H9 (cell line): ENCODE measurements around the gene TMEM132D. TPM values are rescaled to one million over a fixed set of nuclear protein-coding genes. Genes with fewer than 3 reads are reported as not detected.

Experiments
- DNase-seq: peaks from one replicate; pipeline ENCODE4 v3.0.0-alpha.2; 2017
- H2AFZ ChIP-seq: one replicate; pipeline ENCODE4 v1.6.1; 2013; ENCODE audit warnings: mild to moderate bottlenecking, low read length, control low read depth, moderate library complexity
- H2AK5ac ChIP-seq: 2 replicates; pipeline ENCODE4 v1.6.1; 2013; ENCODE audit warnings: low read length, control low read depth, mixed read lengths; ENCODE audit not compliant: insufficient read length
- H2BK120ac ChIP-seq: one replicate; pipeline ENCODE4 v1.6.1; 2013; ENCODE audit warnings: low read depth, mild to moderate bottlenecking, low read length, control low read depth, inconsistent platforms; ENCODE audit not compliant: poor library complexity, severe bottlenecking
- H2BK12ac ChIP-seq: 2 replicates; pipeline ENCODE4 v1.6.1; 2013; ENCODE audit warnings: low read length, control low read depth, mixed read lengths, low read depth; ENCODE audit not compliant: insufficient read length
- H2BK15ac ChIP-seq: 2 replicates; pipeline ENCODE4 v1.6.1; 2013; ENCODE audit warnings: low read depth, low read length, control low read depth
- H2BK20ac ChIP-seq: one replicate; pipeline ENCODE4 v1.6.1; 2013; ENCODE audit warnings: low read depth, mild to moderate bottlenecking, low read length, control low read depth, inconsistent platforms; ENCODE audit not compliant: poor library complexity, severe bottlenecking
- H2BK5ac ChIP-seq: 2 replicates; pipeline ENCODE4 v1.6.1; 2013; ENCODE audit warnings: low read length, control low read depth, mixed read lengths; ENCODE audit not compliant: insufficient read length
- H3K14ac ChIP-seq: 2 replicates; pipeline ENCODE4 v1.6.1; 2013; ENCODE audit warnings: low read length, control low read depth; ENCODE audit not compliant: insufficient read depth
- H3K18ac ChIP-seq: 2 replicates; pipeline ENCODE4 v1.6.1; 2013; ENCODE audit warnings: low read depth, mild to moderate bottlenecking, mixed read lengths, low read length, control low read depth; ENCODE audit not compliant: insufficient read length
- H3K23ac ChIP-seq: 2 replicates; pipeline ENCODE4 v1.6.1; 2013; ENCODE audit warnings: low read length, control low read depth, mixed read lengths, low read depth; ENCODE audit not compliant: insufficient read length
- H3K23me2 ChIP-seq: 2 replicates; pipeline ENCODE4 v1.6.1; 2013; ENCODE audit warnings: low read depth, mild to moderate bottlenecking, mixed read lengths, low read length, control low read depth; ENCODE audit not compliant: insufficient read length, poor library complexity, severe bottlenecking
- H3K27ac ChIP-seq: 2 replicates; pipeline ENCODE4 v1.5.1; 2013; ENCODE audit warnings: low read length, control low read depth, mixed read lengths, low read depth; ENCODE audit not compliant: insufficient read length
- H3K27me3 ChIP-seq: 2 replicates; pipeline ENCODE4 v1.6.1; 2013; ENCODE audit warnings: low read length, control low read depth, inconsistent platforms; ENCODE audit not compliant: insufficient read depth
- H3K4ac ChIP-seq: 2 replicates; pipeline ENCODE4 v1.6.1; 2013; ENCODE audit warnings: low read depth, mild to moderate bottlenecking, control low read depth, inconsistent platforms, low read length, moderate library complexity
- H3K4me1 ChIP-seq: 2 replicates; pipeline ENCODE4 v1.6.1; 2013; ENCODE audit warnings: low read length, control low read depth, inconsistent platforms; ENCODE audit not compliant: insufficient read depth
- H3K4me2 ChIP-seq: 2 replicates; pipeline ENCODE4 v1.6.1; 2013; ENCODE audit warnings: low read length, control low read depth, mixed read lengths; ENCODE audit not compliant: insufficient read length, insufficient read depth
- H3K56ac ChIP-seq: 2 replicates; pipeline ENCODE4 v1.6.1; 2013; ENCODE audit warnings: low read depth, mild to moderate bottlenecking, mixed read lengths, low read length, control low read depth; ENCODE audit not compliant: insufficient read length
- H3K79me1 ChIP-seq: 2 replicates; pipeline ENCODE4 v1.6.1; 2013; ENCODE audit warnings: low read depth, mild to moderate bottlenecking, moderate library complexity, low read length, control low read depth, inconsistent platforms; ENCODE audit not compliant: insufficient read depth, poor library complexity, severe bottlenecking
- H3K79me2 ChIP-seq: 2 replicates; pipeline ENCODE4 v1.6.1; 2013; ENCODE audit warnings: low read length, control low read depth, inconsistent platforms; ENCODE audit not compliant: insufficient read depth
- H3K9ac ChIP-seq: 2 replicates; pipeline ENCODE4 v1.6.1; 2013; ENCODE audit warnings: low read length, control low read depth, mixed read lengths; ENCODE audit not compliant: insufficient read length; ENCODE audit errors: extremely low read depth
- H3K9me3 ChIP-seq: one replicate; pipeline ENCODE4 v1.6.1; 2013; ENCODE audit warnings: low read depth, low read length, inconsistent platforms; ENCODE audit not compliant: control insufficient read depth
- H3T11ph ChIP-seq: one replicate; pipeline ENCODE4 v1.6.1; 2013; ENCODE audit warnings: mild to moderate bottlenecking, low read length, control low read depth, inconsistent platforms
- H4K20me1 ChIP-seq: one replicate; pipeline ENCODE4 v1.6.1; 2013; ENCODE audit not compliant: control insufficient read depth, insufficient read length, insufficient read depth
- H4K5ac ChIP-seq: 2 replicates; pipeline ENCODE4 v1.6.1; 2013; ENCODE audit warnings: low read depth, mild to moderate bottlenecking, mixed read lengths, low read length, control low read depth; ENCODE audit not compliant: insufficient read length
- H4K8ac ChIP-seq: replicated peaks from 2 replicates; pipeline ENCODE4 v1.6.1; 2013; ENCODE audit warnings: low read length, control low read depth, mixed read lengths, low read depth; ENCODE audit not compliant: insufficient read length
- H4K91ac ChIP-seq: 2 replicates; pipeline ENCODE4 v1.6.1; 2013; ENCODE audit warnings: low read depth, mild to moderate bottlenecking, moderate library complexity, mixed read lengths, low read length, control low read depth; ENCODE audit not compliant: insufficient read length
- H3K27ac Mint-ChIP-seq, 3 experiments: 2 replicates in 2 of 3; 3 replicates in 1 of 3; pipeline ENCODE4 v1.8.0; 2020 to 2021; ENCODE audit warnings: mixed read lengths in 3 of 3, mild to moderate bottlenecking in 1 of 3, moderate library complexity in 1 of 3
- H3K27me3 Mint-ChIP-seq: 2 replicates; pipeline ENCODE4 v1.8.0; 2021; ENCODE audit warnings: low read depth, mild to moderate bottlenecking, moderate library complexity, mixed read lengths
- H3K36me3 Mint-ChIP-seq, 3 experiments: 2 replicates in 2 of 3; 3 replicates in 1 of 3; pipeline ENCODE4 v1.8.0; 2020 to 2021; ENCODE audit warnings: low read depth in 3 of 3, mixed read lengths in 3 of 3; ENCODE audit not compliant: insufficient read depth in 1 of 3
- H3K4me1 Mint-ChIP-seq, 2 experiments: 2 replicates each; pipeline ENCODE4 v1.8.0; 2020; ENCODE audit warnings: mixed read lengths in 2 of 2
- H3K4me3 Mint-ChIP-seq, 2 experiments: 2 replicates in 1 of 2; 3 replicates in 1 of 2; pipeline ENCODE4 v1.8.0; 2020 to 2021; ENCODE audit warnings: mild to moderate bottlenecking in 2 of 2, mixed read lengths in 2 of 2, moderate library complexity in 1 of 2
- H3K9me3 Mint-ChIP-seq, 2 experiments: 2 replicates in 1 of 2; 3 replicates in 1 of 2; pipeline ENCODE4 v1.8.0; 2020; ENCODE audit warnings: mild to moderate bottlenecking in 2 of 2, mixed read lengths in 2 of 2, moderate library complexity in 1 of 2
- CTCF ChIP-seq: fragments of 200-600 bp; sonication (generic); conservative IDR thresholded peaks from 3 replicates; pipeline ENCODE4 v1.8.0; 2021; ENCODE audit warnings: antibody characterized with exemption, mild to moderate bottlenecking
- WGBS: extraction: QIAGEN DNeasy Blood & Tissue Kit; methylation state at CpG from one replicate; pipeline ENCODE4 v1.1.7; 2013; ENCODE audit warnings: missing lambda C conversion rate, low lambda C conversion rate, mixed read lengths; ENCODE audit not compliant: insufficient read length; ENCODE audit errors: extremely low coverage; 5-methylcytosine and 5-hydroxymethylcytosine counted together
- total RNA-seq: library from RNA; stranded (reverse); gene quantifications from 2 replicates; pipeline ENCODE4 v1.2.1, GENCODE V29; 2021

The TMEM132D gene
- total RNA-seq, 1 experiment from 2014 or later: 6.1 TPM

- no peak overlapping the region for H3K18ac ChIP-seq
- H2BK120ac ChIP-seq: no peak overlapping the region
- H3K27ac ChIP-seq: no peak overlapping the region
- H3K14ac ChIP-seq: no peak overlapping the region
- no peak for DNase-seq
- no peak overlapping the region for H3T11ph ChIP-seq
- Mint-ChIP-seq H3K36me3 (peaks cover 7 to 16% (median 16%) of the 10 kb centered on the region in 3 experiments), H3K27me3 (no peaks in the 10 kb centered on the region; the same call in 1 of the 2 replicates), H3K9me3 (peaks cover 7 to 13% of the 10 kb centered on the region in 2 experiments), H3K27ac (no peak overlapping the region), H3K4me1 (peaks cover 0 to under 1% of the 10 kb centered on the region in 2 experiments; a peak in 1 of 4 replicates), H3K4me3 (no peak overlapping the region)
- H4K20me1 ChIP-seq: no peaks in the 10 kb centered on the region
- H4K8ac ChIP-seq: no peak overlapping the region
- no peak overlapping the region for H3K4me2 ChIP-seq
- H2BK15ac ChIP-seq: no peak overlapping the region
- no peak overlapping the region for H3K56ac ChIP-seq
- no CpG with 5 or more reads among the region's 2 CpGs for WGBS
- no peak overlapping the region for H3K9ac ChIP-seq
- no peak overlapping the region for H3K4ac ChIP-seq
- H3K79me2 ChIP-seq: no peaks in the 10 kb centered on the region
- H3K79me1 ChIP-seq: no peaks in the 10 kb centered on the region
- H4K91ac ChIP-seq: no peak overlapping the region
- no peak overlapping the region for H2BK5ac ChIP-seq
- no peak overlapping the region for H2AK5ac ChIP-seq
- no peak overlapping the region for H3K23ac ChIP-seq
- H3K4me1 ChIP-seq: no peaks in the 10 kb centered on the region
- no peaks in the 10 kb centered on the region for H3K9me3 ChIP-seq
- H3K27me3 ChIP-seq: no peaks in the 10 kb centered on the region; the same call in 1 of the 2 replicates
- H2BK20ac ChIP-seq: no peak overlapping the region
- H4K5ac ChIP-seq: no peak overlapping the region
- H2AFZ ChIP-seq: no peak overlapping the region
- H3K23me2 ChIP-seq: no peaks in the 10 kb centered on the region
- TF ChIP-seq CTCF: no peak
- H2BK12ac ChIP-seq: no peak overlapping the region
These were observed 311.4 kb downstream of the TMEM132D start for GRCh38 chr12:129592449-129592848.
